ENCODE measurements around the gene SLC22A1.
"Not testable (repeated sequence)": the region's sequence is repeated elsewhere in the genome, so short reads cannot be mapped to it uniquely, and the experiment has no call there.

The SLC22A1 gene

GRCh38 chr6:160137989-160138835, 16.6 kb downstream of the SLC22A1 start:
- DNase-seq (ENCODE audit: low read depth in 3 of 3) = peak; percentile 41 to 47 (median 43)

GRCh38 chr6:160138839-160139419, 17.3 kb downstream of the SLC22A1 start:
- DNase-seq (ENCODE audit: low read depth in 3 of 3) = no peak

- DNase-seq (ENCODE audit: low read depth in 3 of 3) = no peak
These were observed 17.8 kb downstream of the SLC22A1 start for GRCh38 chr6:160139420-160139851.

- not testable (repeated sequence) for DNase-seq (ENCODE audit: low read depth in 3 of 3)
These were observed 18.9 kb downstream of the SLC22A1 start for GRCh38 chr6:160140493-160140892.

DNA sequence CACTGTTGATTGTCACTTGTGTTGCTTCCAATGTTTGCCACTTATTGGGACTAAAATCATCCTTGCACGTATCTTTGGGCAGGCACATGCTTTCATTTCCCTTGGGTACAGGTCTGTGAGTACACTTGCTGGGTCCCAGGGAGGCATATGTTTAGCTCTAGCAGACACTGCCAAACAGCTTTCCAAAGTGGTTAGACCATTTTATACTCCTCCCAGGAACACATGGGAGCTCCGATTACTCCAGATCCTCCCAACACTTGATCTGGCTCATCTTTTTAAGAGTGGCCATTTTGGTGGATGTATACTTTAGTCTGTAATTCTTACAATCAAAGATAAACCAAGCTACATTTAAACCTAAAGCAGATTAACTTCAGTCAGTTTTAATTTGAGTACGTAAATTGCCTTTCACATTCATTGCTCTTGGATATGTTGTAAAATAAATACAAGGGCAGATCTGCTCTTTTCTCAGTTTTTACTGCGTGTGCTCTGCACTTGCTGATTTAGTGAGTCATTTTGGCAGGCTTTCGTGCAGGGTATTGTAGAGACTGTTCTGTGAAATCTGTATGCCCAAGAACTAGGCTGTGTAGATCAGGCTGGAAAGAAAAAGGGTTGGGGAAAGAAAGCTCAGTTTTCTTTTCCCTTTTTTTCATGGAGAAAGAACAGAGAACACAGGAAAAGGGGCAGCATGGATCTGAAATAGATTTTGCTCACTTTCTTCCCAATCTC, 19.5 kb downstream of the SLC22A1 start:
- DNase-seq (ENCODE audit: low read depth in 3 of 3) = no peak

DNA sequence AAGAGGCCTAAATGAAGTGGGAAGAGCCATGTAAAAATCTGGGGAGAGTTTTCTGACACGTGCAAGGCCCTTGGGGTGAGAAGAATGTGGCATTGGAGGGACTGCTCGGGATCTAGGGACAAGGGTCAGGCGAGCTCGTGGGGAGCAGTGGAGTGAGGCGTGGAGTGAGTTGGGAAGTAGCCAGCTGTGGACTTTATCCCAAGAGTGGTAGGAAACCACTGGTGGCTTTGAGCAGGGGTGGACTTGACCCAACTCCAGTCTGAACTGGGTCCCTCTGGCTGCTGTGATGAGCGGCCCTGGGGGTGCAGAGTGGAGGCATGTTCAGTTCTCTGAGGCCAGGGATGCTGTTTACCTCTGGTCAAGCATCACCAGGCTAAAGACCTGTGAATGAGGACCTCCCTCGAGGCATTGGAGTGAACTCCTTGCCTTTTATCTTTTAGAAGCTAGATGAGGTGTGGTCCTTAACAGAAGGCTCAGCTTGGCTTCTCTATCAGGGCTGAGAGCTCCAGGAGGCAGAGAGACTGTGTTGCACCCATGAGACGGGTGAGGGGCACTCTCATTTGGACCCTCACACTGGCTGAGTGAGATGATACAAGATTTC, 20.6 kb downstream of the SLC22A1 start:
- DNase-seq (ENCODE audit: low read depth in 3 of 3) = no peak

- no peak for DNase-seq (ENCODE audit: low read depth in 3 of 3)
These were observed 25.0 kb downstream of the SLC22A1 start for GRCh38 chr6:160146454-160147145.

DNA sequence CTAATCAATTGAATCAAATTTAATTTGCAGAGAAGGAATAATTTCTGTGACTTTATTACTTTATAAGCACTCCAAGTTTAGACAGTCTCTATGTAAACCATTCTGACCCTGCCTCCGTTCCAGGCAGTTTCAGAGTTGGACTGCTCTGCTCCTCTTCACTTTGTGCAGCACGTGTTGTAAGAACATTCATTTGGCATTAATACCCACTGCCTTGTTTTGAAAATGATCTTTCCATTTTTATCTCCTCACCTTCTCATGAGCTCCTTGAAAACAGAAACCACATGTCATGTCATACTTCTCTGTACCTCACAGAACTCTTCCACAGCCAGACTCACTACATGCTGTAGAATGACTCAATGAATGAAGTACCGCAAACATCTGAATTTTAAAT, 25.5 kb downstream of the SLC22A1 start:
- DNase-seq (ENCODE audit: low read depth in 3 of 3) = no peak

DNA sequence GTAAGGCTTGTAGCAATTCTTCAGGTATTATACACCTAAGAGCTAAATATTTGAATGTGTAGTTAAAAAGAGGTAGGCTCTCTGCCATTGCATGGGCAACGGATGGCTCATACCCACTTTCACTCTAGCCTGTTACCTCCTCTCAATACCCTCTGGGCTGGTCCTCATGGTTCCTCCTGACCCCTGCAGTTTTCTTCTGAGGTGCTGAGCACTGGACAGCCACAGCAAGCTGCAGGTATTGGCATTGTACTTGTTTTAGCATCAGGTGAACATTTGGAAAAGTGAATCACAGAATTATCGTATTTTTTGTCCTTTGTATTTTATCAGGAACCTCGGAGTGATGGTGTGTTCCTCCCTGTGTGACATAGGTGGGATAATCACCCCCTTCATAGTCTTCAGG, 32.9 kb downstream of the SLC22A1 start:
- no peak for DNase-seq (ENCODE audit: low read depth in 3 of 3)

- DNase-seq (ENCODE audit: low read depth in 3 of 3) = no peak
These were observed 35.2 kb downstream of the SLC22A1 start for GRCh38 chr6:160156842-160157241.

DNA sequence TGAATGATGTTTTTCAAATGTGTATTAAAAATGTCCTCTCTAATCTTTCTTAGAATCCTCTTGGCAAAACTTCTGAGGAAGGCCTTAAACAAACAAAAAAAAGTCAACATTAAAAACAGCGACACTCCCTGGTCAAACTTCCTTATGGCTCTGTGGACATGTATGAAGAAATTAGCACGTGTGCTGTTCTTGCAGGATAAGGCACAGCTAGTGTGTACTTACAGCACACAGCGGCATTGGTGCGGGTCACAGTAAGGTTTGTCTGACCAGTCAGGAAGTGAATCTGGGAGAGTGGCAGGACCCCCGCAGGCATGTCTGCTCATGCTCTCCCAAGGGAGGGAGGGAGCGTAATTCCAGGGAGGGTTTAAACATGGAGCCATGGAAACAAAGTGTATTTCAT, 38.8 kb downstream of the SLC22A1 start:
- DNase-seq (ENCODE audit: low read depth in 3 of 3) = no peak

GRCh38 chr6:160160929-160161646, 39.5 kb downstream of the SLC22A1 start:
- no peak for DNase-seq (ENCODE audit: low read depth in 3 of 3)

DNA sequence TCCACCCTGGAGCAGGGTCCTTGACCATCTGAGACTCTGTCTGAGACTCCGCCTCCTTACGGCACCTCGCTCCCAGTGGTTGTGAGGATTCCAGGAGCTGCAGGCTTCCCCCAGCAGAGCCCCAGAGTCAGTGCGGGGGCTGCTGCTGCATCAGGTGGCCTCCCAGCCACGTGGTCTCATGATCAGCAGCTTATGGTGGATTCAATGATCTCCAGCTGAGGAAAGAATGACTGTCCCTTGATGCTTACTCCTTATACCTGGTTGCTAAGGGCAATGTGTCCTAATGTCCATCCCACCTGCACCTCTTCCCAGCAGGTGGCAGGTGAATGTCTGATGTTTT, 40.0 kb downstream of the SLC22A1 start:
- DNase-seq (ENCODE audit: low read depth in 3 of 3) = no peak

DNA sequence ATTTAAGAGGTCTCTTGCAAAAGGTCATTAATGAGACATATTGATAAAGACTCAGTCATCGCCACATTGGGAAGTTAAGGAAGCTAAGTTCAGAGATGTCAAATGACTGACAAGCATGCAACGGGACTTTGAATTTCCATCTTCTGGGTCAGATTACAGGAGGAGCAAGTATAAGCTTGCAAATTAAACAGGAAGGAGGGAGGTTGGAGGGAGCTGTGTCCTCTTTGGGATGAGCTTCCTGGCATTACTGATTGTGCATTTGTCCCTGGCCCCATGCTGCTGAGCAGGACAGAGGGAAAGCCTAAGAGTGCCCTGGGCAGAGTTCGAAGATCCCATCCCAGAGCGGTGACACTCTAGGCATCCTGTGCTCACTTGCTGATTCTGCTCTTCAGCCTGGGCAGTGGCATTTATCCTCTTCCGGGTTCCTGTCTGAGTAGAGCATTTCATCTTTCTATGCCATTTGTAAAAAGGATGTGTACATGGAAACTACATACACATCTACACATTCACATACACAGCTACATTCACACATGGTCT, 40.5 kb downstream of the SLC22A1 start:
- no peak for DNase-seq (ENCODE audit: low read depth in 3 of 3)

- no peak for DNase-seq (ENCODE audit: low read depth in 3 of 3)
These were observed 41.8 kb downstream of the SLC22A1 start for GRCh38 chr6:160163425-160163824.

DNA sequence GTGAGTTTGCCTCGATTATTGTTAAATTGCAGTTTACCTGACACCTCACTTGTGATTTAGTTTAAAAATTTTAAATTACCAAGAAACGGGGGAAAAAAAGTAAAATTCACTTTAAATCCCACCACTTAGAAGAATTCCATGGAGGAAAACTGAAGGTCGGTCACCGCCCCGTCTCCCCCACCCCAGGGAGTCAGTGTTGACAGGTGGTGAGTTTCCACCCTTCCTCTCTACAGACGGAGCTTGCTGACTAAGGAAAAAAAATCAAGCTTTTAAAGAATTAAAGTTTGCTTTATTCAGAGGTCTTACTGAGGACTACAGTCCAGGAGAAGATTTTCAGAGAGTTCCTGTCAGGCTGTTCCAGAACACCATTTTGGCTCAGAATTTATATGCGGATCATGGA, 42.3 kb downstream of the SLC22A1 start:
- no peak for DNase-seq (ENCODE audit: low read depth in 3 of 3)

GRCh38 chr6:160165928-160166327, 44.3 kb downstream of the SLC22A1 start:
- not testable (repeated sequence) for DNase-seq (ENCODE audit: low read depth in 3 of 3)

GRCh38 chr6:160167604-160168399, 46.2 kb downstream of the SLC22A1 start:
- DNase-seq (ENCODE audit: low read depth in 3 of 3) = no peak

DNA sequence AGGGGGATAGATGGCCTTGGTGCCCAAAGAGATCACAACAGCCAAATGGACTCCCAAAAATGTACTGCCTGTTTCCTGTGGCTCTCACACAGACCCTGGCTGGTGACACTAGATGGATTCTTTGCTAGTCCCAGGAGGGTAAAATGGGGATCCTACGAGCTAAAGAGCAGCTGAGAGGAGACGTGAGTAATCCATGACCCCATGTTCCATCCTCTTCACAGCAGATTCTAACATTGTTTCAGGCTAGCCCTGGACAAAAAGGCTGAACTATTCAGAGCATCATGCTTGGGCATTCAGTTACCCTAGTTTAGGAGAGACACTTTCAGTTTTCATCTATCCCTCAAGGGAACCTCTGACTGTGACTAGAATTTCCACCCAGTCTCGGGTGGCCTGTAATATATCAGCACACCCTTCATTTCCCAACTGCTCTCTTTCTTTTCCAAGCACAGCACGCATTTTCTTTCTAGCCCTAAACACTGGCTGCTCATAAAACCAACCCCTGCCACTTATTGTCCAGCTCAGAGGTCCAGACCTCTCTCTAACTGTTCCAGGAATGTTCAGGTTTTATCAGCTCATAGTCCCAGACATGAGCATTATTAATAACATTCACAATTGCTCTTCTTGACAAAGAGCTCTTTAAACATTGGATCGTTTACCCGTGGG, 48.5 kb downstream of the SLC22A1 start:
- no peak for DNase-seq (ENCODE audit: low read depth in 3 of 3)
